HepG2 (cell line): ENCODE measurements around the gene P4HTM. TPM values are rescaled to one million over a fixed set of nuclear protein-coding genes. Genes with fewer than 3 reads are reported as not detected.
A peak's percentile ranks its signal among the peaks of the same experiment; 100 is the strongest.

Experiments used
- XRCC5 ChIP-seq: fragments of 200-400 bp; formaldehyde crosslinking; optimal IDR thresholded peaks from 2 replicates; pipeline ENCODE3; 2017; ENCODE audit warnings: mild to moderate bottlenecking, low read length
- ZNF564 ChIP-seq: sonication (generic); formaldehyde crosslinking; IDR thresholded peaks from 2 replicates; pipeline ENCODE4 v1.8.1; 2023; ENCODE audit warnings: mild to moderate bottlenecking, missing genetic modification reagents
- ZNF607 ChIP-seq: sonication (generic); formaldehyde crosslinking; IDR thresholded peaks from 2 replicates; pipeline ENCODE4 v1.5.1; 2020; ENCODE audit warnings: missing genetic modification reagents, mild to moderate bottlenecking, borderline replicate concordance
- ZNF816 ChIP-seq: sonication (generic); formaldehyde crosslinking; IDR thresholded peaks from 2 replicates; pipeline ENCODE4 v1.8.0; 2022; ENCODE audit warnings: missing genetic modification reagents, mild to moderate bottlenecking, borderline replicate concordance
- polyA plus RNA-seq, 8 experiments: library from polyadenylated mRNA; depleted of rRNA in 3 of 8; stranded (reverse) in 7 of 8; unstranded in 1 of 8; fragments of >200 nt; fragmentation: Illumina TruSeq in 4 of 8; extraction: Trizol in 4 of 8; gene quantifications; 2 replicates each; pipeline versions ENCODE4 v1.2.1 to v1.2.3, GENCODE V29; 2011 to 2016; ENCODE audit warnings: low read depth in 4 of 8, missing spikeins in 1 of 8, mixed read lengths in 1 of 8; ENCODE audit not compliant: insufficient read depth in 1 of 8
- total RNA-seq, 5 experiments: library from RNA; depleted of rRNA; stranded (reverse); fragments of >200 nt; fragmentation: Illumina TruSeq; extraction: Trizol; gene quantifications; 2 replicates each; pipeline ENCODE4 v1.2.3, GENCODE V29; 2016; ENCODE audit warnings: low read depth in 1 of 5
- TF ChIP-seq, protein P1 (sequence below): sonication (generic); formaldehyde crosslinking; IDR thresholded peaks from 2 replicates; pipeline ENCODE4 v1.4.0; 2020; ENCODE audit warnings: missing genetic modification reagents
- TF ChIP-seq, protein P2 (sequence below): sonication (generic); formaldehyde crosslinking; IDR thresholded peaks from 2 replicates; pipeline ENCODE4 v1.8.0; 2023; ENCODE audit warnings: mild to moderate bottlenecking, missing genetic modification reagents
- TF ChIP-seq, protein P3 (sequence below): sonication (generic); formaldehyde crosslinking; IDR thresholded peaks from 2 replicates; pipeline ENCODE4 v1.5.1; 2020; ENCODE audit warnings: missing genetic modification reagents, mild to moderate bottlenecking, borderline replicate concordance
- TF ChIP-seq, protein P4 (sequence below): sonication (generic); formaldehyde crosslinking; IDR thresholded peaks from 2 replicates; pipeline ENCODE4 v1.5.1; 2020; ENCODE audit warnings: mild to moderate bottlenecking, missing genetic modification reagents, borderline replicate concordance
- TF ChIP-seq, protein P5 (sequence below): sonication (generic); formaldehyde crosslinking; IDR thresholded peaks from 2 replicates; pipeline ENCODE4 v1.9.0; 2021; ENCODE audit warnings: mild to moderate bottlenecking, missing genetic modification reagents

Gene P4HTM
- total and polyA plus RNA-seq, 2 of the 13 experiments (the other 11 are each of a cell fraction or from before 2014, with no cell fraction given), result 0.01 TPM; not detected in 1

DNA sequence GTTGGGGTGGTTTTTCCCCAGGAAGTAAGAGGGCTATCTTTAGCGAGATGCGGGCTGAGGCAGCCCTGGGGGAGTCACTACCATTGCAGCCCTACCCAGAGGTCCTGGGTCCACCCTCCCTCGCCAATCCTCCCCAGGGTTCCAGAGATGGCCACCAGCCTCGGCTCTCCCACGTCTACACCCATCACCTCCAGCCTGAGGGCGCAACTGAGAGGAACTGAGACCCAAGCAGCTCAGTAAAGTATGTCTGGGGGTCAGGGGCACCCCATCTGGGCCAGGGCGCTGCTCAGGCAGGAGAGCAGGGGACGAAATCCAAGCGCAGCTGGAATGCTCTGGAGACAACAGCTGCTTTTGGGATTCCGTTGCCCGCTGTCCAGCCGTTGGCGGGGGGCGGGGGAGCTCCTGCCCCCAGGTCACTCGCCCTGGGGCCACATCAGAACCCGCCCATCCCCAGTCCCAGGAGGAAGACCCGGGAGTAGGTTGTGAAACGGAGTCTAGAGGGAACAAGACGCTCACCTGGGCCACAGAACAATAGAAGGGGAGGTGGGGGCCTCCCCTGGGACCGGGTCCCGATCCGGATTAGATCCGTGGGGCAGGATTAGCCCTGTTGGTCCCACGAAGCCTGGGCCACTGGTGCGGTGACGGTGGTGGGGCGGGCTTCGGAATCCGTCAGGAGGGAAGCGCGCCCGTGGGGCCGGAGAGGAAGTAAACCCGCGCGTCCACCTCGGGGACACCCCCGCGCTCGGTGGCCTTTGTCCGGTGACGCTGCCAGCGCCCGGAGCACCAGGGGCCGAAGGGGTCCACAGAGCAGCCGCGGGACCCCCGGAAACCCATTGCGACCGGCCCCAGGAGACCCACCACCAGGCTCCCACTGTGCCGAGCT is 30.5 kb downstream of the P4HTM start (continued):
- TF ChIP-seq XRCC5, result peak; percentile 10
- TF ChIP-seq ZNF564 (CRISPR knock-in tag), result 0 out of 2 replicates have a peak, but pooled peaks have one; percentile 31
- TF ChIP-seq, protein P1, sequence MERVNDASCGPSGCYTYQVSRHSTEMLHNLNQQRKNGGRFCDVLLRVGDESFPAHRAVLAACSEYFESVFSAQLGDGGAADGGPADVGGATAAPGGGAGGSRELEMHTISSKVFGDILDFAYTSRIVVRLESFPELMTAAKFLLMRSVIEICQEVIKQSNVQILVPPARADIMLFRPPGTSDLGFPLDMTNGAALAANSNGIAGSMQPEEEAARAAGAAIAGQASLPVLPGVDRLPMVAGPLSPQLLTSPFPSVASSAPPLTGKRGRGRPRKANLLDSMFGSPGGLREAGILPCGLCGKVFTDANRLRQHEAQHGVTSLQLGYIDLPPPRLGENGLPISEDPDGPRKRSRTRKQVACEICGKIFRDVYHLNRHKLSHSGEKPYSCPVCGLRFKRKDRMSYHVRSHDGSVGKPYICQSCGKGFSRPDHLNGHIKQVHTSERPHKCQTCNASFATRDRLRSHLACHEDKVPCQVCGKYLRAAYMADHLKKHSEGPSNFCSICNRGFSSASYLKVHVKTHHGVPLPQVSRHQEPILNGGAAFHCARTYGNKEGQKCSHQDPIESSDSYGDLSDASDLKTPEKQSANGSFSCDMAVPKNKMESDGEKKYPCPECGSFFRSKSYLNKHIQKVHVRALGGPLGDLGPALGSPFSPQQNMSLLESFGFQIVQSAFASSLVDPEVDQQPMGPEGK (CRISPR knock-in tag), result peak; percentile 69; the same call in 1 of the 2 replicates
- TF ChIP-seq, protein P2, sequence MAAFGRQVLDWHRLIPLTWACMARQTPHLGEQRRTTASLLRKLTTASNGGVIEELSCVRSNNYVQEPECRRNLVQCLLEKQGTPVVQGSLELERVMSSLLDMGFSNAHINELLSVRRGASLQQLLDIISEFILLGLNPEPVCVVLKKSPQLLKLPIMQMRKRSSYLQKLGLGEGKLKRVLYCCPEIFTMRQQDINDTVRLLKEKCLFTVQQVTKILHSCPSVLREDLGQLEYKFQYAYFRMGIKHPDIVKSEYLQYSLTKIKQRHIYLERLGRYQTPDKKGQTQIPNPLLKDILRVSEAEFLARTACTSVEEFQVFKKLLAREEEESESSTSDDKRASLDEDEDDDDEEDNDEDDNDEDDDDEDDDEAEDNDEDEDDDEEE (CRISPR knock-in tag), result 0 out of 2 replicates have a peak, but pooled peaks have one; percentile 33
- TF ChIP-seq, protein P3, sequence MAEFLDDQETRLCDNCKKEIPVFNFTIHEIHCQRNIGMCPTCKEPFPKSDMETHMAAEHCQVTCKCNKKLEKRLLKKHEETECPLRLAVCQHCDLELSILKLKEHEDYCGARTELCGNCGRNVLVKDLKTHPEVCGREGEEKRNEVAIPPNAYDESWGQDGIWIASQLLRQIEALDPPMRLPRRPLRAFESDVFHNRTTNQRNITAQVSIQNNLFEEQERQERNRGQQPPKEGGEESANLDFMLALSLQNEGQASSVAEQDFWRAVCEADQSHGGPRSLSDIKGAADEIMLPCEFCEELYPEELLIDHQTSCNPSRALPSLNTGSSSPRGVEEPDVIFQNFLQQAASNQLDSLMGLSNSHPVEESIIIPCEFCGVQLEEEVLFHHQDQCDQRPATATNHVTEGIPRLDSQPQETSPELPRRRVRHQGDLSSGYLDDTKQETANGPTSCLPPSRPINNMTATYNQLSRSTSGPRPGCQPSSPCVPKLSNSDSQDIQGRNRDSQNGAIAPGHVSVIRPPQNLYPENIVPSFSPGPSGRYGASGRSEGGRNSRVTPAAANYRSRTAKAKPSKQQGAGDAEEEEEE (CRISPR knock-in tag), result 0 out of 2 replicates have a peak, but pooled peaks have one; percentile 81
- peak; percentile 58 for TF ChIP-seq ZNF607 (CRISPR knock-in tag)
- TF ChIP-seq, protein P4, sequence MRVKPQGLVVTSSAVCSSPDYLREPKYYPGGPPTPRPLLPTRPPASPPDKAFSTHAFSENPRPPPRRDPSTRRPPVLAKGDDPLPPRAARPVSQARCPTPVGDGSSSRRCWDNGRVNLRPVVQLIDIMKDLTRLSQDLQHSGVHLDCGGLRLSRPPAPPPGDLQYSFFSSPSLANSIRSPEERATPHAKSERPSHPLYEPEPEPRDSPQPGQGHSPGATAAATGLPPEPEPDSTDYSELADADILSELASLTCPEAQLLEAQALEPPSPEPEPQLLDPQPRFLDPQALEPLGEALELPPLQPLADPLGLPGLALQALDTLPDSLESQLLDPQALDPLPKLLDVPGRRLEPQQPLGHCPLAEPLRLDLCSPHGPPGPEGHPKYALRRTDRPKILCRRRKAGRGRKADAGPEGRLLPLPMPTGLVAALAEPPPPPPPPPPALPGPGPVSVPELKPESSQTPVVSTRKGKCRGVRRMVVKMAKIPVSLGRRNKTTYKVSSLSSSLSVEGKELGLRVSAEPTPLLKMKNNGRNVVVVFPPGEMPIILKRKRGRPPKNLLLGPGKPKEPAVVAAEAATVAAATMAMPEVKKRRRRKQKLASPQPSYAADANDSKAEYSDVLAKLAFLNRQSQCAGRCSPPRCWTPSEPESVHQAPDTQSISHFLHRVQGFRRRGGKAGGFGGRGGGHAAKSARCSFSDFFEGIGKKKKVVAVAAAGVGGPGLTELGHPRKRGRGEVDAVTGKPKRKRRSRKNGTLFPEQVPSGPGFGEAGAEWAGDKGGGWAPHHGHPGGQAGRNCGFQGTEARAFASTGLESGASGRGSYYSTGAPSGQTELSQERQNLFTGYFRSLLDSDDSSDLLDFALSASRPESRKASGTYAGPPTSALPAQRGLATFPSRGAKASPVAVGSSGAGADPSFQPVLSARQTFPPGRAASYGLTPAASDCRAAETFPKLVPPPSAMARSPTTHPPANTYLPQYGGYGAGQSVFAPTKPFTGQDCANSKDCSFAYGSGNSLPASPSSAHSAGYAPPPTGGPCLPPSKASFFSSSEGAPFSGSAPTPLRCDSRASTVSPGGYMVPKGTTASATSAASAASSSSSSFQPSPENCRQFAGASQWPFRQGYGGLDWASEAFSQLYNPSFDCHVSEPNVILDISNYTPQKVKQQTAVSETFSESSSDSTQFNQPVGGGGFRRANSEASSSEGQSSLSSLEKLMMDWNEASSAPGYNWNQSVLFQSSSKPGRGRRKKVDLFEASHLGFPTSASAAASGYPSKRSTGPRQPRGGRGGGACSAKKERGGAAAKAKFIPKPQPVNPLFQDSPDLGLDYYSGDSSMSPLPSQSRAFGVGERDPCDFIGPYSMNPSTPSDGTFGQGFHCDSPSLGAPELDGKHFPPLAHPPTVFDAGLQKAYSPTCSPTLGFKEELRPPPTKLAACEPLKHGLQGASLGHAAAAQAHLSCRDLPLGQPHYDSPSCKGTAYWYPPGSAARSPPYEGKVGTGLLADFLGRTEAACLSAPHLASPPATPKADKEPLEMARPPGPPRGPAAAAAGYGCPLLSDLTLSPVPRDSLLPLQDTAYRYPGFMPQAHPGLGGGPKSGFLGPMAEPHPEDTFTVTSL, result no peak
- TF ChIP-seq, protein P5, sequence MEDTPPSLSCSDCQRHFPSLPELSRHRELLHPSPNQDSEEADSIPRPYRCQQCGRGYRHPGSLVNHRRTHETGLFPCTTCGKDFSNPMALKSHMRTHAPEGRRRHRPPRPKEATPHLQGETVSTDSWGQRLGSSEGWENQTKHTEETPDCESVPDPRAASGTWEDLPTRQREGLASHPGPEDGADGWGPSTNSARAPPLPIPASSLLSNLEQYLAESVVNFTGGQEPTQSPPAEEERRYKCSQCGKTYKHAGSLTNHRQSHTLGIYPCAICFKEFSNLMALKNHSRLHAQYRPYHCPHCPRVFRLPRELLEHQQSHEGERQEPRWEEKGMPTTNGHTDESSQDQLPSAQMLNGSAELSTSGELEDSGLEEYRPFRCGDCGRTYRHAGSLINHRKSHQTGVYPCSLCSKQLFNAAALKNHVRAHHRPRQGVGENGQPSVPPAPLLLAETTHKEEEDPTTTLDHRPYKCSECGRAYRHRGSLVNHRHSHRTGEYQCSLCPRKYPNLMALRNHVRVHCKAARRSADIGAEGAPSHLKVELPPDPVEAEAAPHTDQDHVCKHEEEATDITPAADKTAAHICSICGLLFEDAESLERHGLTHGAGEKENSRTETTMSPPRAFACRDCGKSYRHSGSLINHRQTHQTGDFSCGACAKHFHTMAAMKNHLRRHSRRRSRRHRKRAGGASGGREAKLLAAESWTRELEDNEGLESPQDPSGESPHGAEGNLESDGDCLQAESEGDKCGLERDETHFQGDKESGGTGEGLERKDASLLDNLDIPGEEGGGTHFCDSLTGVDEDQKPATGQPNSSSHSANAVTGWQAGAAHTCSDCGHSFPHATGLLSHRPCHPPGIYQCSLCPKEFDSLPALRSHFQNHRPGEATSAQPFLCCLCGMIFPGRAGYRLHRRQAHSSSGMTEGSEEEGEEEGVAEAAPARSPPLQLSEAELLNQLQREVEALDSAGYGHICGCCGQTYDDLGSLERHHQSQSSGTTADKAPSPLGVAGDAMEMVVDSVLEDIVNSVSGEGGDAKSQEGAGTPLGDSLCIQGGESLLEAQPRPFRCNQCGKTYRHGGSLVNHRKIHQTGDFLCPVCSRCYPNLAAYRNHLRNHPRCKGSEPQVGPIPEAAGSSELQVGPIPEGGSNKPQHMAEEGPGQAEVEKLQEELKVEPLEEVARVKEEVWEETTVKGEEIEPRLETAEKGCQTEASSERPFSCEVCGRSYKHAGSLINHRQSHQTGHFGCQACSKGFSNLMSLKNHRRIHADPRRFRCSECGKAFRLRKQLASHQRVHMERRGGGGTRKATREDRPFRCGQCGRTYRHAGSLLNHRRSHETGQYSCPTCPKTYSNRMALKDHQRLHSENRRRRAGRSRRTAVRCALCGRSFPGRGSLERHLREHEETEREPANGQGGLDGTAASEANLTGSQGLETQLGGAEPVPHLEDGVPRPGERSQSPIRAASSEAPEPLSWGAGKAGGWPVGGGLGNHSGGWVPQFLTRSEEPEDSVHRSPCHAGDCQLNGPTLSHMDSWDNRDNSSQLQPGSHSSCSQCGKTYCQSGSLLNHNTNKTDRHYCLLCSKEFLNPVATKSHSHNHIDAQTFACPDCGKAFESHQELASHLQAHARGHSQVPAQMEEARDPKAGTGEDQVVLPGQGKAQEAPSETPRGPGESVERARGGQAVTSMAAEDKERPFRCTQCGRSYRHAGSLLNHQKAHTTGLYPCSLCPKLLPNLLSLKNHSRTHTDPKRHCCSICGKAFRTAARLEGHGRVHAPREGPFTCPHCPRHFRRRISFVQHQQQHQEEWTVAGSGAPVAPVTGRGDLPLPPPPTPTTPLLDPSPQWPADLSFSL (CRISPR knock-in tag), result 0 out of 2 replicates have a peak, but pooled peaks have one; percentile 17
- TF ChIP-seq ZNF816 (CRISPR knock-in tag), result no peak
